Measurements from ENCODE around the gene FCN2.
A peak's percentile ranks its signal among the peaks of the same experiment; 100 is the strongest.
"Not testable (repeated sequence)": the region's sequence is repeated elsewhere in the genome, so short reads cannot be mapped to it uniquely, and the experiment has no call there.

Gene FCN2

DNA sequence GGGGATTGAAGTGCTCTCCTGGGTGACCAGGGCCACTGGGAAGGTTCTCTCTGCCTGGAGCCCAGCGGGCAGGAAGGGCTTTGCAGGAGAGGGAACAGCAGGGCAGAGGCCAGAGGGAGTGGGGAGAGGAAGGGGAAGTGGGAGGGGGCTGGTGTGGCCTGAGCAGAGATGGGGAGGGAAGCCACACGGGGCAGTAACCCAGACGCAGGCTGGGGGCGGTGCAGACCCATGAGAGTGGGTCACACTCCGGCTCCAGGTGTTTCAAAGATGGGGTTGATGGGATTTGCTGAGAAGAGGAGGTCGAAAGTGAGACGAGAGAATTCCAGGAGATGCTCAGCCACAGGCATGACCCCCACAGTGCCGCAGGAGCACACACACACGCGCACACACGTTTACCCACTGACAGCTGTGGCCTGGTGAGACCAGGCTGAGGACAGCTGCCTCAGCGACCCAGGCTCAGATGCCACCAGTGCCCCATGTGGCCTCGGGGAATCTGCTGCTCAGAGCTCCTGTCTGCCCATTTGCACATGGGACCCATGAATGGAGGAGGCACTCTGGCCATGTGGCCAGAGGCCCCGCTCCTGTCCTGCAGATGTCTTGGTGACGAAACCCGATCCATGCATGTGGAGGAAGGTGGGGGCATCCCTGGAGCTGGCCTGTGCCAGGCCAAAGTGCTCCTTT is 32.7 kb upstream of the FCN2 start:
- no peak for DNase-seq

DNA sequence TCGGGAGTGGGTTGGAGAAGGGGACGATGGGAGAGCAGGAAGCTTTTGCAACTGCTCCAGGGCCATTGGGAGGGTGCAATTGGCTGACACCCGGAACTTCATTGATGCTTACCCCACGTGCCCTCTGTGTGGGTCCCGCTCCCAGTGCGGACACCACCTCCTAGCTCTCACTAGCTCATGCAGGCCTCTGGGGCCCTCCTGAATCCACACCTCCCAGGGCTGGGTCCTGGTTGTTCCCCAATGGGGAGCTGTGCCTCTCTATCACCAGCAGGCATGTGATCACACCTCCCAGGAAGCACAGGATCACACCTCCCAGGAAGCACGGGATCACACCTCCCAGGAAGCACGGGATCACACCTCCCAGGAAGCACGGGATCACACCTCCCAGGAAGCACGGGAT is 32.1 kb upstream of the FCN2 start:
- no peak for DNase-seq

DNA sequence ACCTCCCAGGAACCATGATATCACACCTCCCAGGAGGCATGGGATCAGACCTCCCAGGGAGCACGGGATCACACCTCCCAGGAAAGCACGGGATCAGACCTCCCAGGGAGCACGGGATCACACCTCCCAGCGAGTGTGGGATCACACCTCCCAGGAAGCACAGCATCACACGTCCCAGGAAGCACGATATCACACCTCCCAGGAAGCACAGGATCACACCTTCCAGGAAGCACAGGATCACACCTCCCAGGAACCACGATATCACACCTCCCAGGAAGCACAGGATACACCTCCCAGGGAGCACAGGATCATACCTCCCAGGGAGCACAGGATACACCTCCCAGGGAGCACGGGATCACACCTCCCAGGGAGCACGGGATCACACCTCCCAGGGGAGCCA is 30.0 kb upstream of the FCN2 start:
- DNase-seq = no peak

DNA sequence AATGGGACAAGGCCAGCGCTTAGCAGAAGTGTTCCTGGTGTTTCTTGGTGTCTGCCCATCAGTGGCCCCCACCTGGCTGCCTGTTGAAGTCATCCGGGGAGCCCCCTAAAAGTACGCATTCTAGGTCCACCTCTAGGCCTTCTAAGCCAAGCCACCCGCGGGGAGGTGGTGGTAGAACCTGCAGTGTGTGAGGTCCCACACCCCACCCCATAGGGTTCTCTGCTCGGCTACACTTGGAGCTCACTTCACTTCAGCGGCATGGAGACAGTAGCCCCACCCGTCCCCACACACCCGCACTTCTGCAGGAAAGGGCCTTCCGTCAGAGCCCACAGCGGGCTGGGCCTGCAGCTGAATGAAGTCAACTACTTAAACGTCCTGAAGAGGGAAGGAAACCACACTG is 29.6 kb upstream of the FCN2 start:
- DNase-seq = no peak

DNA sequence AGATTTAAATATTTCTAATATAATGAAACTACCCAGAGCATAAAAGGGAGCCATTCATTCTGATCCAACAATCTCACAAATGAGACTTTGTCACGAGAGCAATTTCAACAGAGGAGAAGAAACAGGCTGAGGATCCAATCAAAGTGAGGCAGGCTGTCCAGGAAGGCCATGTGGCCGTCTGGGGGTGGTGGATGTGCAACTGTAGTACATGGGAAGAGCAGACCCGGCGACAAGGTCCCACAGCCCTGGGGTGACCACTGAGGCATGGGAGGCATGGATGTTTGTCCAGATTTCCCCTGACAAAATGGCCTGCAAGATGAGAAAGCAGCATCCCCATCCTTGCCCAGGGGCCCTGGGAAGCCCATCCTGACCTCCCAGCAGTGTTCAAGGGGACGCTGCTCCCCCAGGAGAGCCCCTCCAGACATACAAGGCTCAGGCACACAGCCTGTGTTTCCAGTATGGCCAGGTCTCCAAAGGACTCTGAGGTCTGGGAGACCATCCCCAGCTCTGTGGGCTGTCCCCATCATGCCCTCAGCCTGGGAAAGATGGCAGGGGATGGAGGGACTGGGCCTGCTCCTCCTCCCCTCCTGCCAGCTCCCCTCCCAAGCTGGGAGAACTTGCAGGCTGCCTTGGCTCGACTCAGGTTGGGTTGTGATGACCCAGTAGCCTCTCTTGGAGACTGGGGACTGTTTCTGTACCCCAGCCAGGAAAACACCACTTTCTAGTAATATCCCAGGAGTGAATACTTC is 27.5 kb upstream of the FCN2 start:
- no peak for DNase-seq

DNA sequence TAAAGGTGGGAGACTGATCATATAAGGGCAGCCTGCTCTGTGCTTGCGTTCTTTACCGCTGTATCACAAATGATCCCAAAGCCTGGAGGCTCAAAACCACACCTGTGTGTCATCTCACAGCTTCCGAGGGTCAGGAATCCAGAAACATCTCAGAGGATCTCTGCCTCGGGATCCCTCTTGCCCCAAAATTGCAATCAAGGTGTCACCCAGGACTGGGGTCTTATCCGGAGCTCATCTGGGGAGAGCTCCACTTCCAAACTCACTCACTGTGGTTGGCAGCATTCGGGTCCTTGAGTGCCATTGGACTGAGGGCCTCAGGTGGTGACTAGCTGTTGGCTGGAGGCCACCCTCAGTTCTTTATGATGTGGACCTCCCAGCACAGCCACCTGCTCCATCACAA is 26.7 kb upstream of the FCN2 start:
- no peak for DNase-seq

DNA sequence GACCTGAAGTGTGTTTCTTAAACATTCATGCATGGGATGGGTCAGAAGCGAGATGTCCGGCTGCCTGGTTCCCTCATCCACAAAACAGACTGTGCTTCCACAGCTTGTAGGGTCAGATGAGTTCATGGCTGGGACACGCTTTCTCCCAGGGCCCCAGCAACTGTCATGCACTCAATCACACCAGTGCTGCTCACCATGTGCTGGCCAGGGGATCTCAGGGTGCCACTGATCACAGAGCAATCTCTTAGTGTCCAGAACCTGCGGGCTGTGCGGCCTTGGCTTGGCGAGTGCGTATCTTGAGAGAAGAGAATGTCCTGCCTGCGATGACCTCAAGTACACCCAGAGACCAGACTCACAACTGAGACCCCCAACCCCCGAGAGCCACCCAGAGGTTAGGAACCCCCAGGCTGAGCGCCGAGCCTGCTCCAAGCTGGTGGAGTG is 26.0 kb upstream of the FCN2 start:
- no peak for DNase-seq

DNA sequence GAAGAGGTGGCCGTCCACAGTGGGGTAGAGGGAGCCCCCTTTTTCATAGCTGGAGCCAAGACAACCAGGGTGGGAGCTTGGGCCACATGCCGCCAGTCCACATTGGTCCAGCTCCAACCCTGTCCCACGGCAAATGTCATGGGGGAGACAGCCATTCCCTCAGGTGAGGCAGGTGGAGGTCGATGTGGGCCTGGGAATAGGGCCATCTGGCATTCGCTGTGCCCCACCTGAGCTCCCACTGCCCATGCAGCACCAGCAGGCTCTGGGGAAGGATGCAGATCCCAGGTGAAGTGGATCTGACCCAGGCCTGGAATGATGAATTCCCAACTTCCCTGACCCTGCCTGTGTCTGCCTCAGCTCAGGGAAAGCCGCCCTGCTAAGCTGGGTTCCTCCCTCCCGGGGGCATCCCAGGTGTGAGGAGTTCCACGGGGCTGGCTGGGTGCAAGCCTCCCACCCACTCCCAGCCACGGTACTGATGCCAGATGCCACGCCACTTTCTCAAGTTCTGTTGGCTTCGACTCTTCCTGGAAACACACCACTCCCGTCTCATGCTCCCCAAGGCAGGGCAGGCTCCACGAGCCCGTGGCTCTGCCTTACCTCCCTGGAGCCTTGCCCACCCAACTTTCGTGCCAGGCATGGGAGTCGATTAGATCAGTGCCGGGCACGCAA is 25.2 kb upstream of the FCN2 start:
- DNase-seq = no peak

DNA sequence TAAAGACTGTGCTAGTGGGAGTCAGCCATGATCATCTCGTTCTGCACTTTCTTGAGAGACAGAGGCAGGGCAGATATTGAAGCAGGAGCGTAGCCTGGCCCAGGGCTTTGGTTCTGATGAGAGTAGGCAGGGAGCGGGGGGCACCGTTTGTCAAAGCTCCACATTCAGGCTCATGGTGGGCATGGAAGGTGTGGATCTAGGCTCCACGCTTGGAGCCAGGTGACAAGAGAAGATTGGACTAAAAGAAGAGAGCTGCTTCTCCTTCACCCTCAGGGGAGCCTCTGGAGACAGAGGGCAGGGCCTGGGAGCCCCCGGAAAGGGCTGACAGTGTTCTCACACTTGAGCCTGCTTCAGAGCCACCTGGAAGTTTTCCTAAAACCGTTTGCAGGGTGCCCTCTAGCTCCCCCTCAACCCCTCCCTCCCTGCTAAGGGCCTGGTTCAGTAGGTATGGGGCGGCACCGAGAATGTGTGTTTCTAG is 24.7 kb upstream of the FCN2 start:
- DNase-seq = no peak

DNA sequence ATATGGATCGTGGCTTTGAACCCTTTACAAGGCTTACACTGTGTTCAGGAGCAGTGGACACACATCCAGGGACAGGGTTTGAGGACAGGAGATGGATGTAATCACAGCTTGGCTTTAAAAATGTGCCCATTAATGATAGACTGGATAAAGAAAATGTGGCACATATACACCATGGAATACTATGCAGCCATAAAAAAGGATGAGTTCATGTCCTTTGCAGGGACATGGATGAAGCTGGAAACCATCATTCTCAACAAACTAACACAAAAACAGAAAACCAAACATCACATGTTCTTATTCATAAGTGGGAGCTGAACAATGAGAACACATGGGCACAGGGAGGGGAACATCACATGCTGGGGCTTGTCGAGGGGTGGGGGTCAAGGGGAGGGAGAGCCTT is 23.2 kb upstream of the FCN2 start:
- DNase-seq = not testable (repeated sequence)

DNA sequence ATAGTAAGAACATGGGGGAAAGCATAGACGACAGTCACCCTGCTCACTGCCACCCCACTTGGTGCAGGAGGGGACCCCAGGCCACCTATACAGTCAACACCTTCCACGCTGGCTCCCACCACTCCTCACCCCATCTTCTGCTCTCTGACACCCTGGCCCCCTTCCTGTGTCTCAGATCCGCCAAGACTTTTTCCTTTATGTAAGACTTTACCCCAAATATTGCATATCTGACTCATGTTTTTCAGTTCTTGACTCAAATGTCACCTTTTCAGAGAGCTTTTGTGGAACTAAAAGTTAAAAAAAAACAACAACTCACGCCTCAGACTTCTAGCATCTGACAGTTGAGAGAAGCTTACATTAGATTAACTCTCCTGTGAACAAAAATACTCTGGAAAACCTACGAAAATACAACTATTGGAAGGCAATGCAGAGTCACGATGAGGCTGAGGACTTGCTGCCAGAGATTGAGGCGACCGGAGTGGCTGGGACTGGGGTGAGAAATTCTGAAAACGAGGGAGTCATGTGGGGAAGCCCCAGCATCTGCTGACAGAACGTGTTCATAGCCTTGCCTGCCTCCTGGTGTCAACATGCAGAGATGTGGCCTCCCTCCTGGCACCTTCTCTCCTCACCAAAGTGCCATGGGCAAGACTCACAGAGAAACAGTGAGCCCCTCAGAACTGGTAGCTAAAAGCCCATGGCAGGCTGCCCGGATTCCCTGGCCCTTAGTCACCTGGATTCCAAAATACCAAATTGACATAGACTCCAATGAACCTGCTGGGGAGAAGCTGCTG is 22.4 kb upstream of the FCN2 start:
- peak in 1 of 2 experiments; percentile 5 for DNase-seq

DNA sequence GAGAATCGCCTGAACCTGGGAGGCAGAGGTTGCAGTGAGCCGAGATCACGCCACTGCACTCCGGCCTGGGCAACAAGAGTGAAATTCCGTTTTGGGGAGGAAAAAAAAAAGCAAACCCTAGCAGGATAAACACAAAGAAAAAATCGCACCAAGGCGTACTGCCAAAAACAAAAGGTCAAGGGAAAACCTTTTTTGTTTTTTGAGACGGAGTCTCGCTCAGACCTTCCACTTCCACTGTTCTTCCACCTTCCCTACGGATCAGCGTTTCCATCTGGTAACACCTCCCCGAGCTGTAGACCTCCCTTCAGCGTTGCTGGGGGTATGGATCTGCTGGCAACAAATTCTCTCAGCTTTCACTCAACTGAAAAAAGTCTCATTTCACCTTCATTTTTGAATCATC is 20.1 kb upstream of the FCN2 start:
- no peak for DNase-seq

DNA sequence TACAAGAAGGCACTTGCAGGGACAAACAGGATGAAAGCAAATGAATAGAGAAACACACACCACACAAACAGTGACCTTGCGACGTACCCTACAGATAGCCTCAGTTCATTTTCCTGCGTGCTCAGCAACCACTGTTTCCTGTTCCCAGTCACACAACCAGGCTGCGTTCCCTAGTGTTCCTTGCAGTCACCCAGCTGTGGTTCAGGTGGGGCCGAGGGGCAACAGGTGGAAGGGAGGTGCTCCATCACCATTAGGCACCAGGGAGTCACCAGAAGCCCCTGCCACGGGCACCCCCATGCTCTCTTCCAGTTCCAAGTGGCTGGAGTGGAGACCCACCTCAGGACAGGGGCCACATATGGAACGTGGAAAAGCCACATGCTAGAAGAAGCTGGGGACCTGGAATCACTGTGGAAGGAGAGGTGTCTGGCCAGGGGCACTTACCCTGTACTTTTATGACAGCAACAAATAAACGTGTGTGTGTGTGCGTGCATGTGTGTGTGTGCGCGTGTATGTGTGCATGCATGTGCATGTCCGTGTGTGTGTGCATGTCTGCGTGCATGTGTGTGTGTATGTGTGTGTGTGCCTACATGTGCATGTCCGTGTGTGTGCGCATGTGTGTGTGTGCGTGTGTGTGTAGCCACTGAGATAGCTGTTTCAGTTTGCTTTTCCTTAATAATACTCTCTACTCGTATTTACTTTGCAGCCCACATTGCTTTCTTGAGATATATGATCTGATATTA is 18.8 kb upstream of the FCN2 start:
- no peak for DNase-seq

DNA sequence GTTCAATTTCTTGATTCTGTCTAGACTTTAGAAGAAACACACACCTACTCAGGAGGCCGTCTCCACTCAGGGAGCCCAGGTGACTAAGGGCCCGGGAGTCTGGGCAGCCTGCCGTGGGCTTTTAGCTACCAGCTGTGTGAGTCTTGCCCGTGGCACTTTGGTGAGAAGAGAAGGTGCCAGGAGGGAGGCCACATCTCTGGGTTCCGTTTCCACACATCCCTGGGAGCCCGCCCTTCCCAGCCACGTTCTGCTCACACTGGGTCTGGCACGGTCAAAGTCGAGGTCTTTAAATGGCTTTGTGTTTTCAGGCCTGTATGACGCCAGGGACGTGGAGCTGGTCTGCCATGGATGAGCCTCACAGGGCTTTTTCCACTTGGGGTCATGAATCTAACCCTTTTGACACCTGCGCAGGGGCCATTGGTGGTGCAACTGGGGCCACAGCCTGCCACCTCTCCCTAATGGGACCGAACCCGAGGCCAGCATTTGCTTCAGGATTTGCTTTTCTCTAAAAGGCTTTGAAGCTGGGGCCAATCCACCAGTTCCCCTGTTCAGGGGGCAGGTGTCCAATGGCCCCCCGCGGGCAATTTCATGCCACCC is 17.2 kb upstream of the FCN2 start:
- no peak for DNase-seq

DNA sequence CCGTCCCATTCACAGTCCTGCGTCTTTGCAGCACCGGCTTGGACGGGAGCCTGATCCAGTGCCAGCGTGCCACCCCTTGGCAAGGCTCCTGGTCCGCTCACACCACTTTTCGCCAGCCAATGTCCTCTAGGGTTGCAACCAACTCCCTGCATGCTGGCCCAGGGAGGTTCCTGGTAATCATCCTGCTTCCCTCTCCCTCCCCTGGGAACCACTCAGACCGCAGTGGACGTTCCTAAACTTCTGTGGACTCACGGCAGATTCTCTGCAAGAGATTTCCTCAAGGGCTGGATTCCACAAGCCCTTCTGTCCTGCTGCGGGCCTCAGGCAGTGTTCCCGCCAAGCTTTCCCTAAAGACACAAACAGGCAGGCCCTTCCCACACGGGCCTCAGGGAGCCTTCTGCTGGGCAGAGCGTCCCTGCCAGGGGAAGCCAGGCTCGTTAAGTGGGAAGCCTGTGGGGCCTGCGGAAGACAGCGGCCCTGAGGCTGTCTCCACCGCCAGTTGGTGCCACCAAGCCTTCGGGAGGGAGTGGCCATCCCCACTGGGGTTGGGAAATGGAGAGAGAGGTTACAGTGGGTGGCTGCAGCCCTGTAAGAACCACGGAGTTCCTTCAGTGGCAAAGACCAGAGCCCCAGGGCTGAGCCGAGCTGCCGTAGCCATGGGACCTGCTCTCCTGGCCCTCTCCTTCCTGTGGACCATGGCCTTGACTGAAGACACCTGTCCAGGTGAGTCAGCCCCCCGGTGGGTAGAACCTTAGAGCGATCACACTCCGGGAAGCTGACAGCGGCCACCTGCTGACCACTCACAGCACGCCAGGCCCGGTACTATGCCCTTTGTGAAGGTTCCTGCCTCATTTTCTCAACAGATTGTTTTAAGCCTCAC is 16.4 kb upstream of the FCN2 start:
- no peak for DNase-seq

DNA sequence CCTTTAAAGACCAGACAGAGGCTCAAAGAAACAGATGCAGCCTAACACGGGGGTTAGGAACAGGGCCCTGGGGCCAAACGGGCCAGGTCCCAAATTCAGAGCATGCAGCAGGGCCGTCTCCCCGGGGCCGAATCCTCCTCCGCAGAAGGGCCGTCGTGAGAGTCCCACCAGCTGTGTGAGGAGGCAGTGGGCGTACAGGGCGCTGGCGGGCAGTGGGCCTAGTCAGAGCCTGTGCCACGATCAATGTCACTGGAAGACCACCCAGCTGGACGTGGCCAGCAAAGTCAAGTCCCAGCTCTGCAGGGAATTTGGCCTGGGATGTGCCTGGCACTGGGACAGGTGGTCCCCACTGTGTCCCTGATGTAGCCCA is 15.8 kb upstream of the FCN2 start:
- DNase-seq = no peak

DNA sequence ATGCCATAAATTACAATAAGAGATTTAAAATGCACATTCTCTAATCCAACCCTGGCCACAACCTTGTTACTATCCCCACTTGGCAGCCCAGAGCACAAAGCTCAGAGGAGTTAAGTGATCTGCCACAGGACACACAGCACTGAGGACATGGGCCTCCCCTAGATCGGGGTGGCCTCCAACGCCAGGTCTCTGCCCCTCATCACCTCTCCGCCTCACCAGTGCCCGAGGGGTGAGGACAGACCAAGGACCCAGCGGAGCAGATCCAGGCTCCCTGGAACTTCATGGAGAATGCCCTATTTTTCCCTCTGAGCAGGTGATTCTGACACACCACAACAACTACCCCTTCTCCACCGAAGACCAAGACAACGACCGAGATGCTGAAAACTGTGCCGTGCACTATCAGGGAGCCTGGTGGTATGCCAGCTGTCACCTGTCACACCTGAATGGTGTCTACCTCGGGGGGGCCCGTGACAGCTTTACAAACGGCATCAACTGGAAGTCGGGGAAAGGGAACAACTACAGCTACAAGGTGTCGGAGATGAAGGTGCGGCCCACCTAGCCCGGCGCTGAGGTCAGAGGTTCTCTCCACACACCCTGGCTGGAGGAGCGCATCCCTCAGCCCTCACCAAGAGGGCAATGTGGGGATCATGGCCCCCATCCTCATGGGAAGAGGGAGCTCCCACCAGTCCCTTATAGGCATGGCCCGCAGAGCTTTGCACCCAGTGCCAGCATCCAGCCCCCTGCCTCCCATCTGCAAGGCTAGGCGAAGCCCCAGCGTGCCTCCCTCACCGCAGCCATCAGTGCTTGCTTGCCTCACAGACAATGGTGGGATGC is 12.5 kb upstream of the FCN2 start:
- DNase-seq = no peak

DNA sequence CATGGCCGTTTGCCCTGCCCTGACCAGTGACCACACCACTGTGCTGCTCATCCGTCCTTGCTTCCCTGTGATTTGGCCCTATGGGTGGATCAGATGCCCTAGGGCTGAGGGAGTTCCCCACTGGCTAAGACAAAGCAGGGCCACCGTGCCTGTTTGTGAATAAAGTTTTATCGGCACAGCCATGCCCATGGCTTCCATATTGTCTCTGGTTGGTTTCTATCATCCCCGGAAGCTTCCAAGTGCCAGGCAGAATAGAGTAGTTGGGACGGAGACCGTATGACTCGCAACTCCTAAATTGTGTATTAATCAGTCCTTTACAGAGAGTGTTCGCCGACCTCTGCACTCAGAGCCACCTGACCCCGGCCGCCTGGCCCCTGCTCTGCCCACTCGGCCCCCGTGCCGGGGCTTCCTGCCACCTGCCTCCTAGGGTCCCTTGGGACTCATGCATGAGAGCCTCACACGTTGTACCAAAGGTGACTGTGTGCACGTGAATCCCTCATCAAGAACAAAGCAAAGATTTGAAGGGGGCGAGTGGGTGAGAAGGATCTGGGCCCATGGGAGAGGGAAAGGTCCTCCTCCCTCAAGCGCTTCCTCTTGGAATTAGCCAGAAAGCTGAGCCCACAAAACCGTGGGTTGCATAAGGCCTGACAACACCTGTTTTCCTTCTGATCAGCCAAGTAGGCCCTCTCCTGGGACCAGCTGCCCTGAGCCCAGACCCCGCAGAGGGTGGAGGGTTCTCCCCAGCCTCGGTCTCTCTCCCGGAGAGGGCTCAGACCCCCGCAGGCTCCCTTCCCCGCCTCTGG is 11.7 kb upstream of the FCN2 start:
- no peak for DNase-seq
